ENCODE measurements around the gene CDH7.

The CDH7 gene

GRCh38 chr18:65749841-65750240 is 971 bp upstream of the CDH7 start:
- H3K4me3 ChIP-seq (ENCODE audit: low read depth in 1 of 2, low read length in 1 of 2): no peak overlapping the region
- no peaks in the 10 kb centered on the region for H3K36me3 ChIP-seq
- H3K27ac ChIP-seq: no peak overlapping the region
- TF ChIP-seq, protein P1, sequence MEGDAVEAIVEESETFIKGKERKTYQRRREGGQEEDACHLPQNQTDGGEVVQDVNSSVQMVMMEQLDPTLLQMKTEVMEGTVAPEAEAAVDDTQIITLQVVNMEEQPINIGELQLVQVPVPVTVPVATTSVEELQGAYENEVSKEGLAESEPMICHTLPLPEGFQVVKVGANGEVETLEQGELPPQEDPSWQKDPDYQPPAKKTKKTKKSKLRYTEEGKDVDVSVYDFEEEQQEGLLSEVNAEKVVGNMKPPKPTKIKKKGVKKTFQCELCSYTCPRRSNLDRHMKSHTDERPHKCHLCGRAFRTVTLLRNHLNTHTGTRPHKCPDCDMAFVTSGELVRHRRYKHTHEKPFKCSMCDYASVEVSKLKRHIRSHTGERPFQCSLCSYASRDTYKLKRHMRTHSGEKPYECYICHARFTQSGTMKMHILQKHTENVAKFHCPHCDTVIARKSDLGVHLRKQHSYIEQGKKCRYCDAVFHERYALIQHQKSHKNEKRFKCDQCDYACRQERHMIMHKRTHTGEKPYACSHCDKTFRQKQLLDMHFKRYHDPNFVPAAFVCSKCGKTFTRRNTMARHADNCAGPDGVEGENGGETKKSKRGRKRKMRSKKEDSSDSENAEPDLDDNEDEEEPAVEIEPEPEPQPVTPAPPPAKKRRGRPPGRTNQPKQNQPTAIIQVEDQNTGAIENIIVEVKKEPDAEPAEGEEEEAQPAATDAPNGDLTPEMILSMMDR (IDR thresholded peaks at IDR 0.05): no peak
- peaks cover 55% of the 10 kb centered on the region for H3K27me3 ChIP-seq
- H3K9me3 ChIP-seq: no peaks in the 10 kb centered on the region
- no peaks in the 10 kb centered on the region for H3K4me1 ChIP-seq (ENCODE audit: control insufficient read depth in 1 of 2, insufficient read depth in 1 of 2, low read depth in 1 of 2, low read length in 1 of 2)

- Histone ChIP-seq H3K9me3 (no peaks in the 10 kb centered on the region), H3K27me3 (peaks cover 55% of the 10 kb centered on the region), H3K4me3 (ENCODE audit: low read depth in 1 of 2, low read length in 1 of 2) (no peak overlapping the region), H3K27ac (no peak overlapping the region), H3K4me1 (ENCODE audit: control insufficient read depth in 1 of 2, insufficient read depth in 1 of 2, low read depth in 1 of 2, low read length in 1 of 2) (no peaks in the 10 kb centered on the region), H3K36me3 (no peaks in the 10 kb centered on the region)
- TF ChIP-seq, protein P1 (IDR thresholded peaks at IDR 0.05): no peak
These were observed 608 bp downstream of the CDH7 start for GRCh38 chr18:65751155-65752085.

DNA sequence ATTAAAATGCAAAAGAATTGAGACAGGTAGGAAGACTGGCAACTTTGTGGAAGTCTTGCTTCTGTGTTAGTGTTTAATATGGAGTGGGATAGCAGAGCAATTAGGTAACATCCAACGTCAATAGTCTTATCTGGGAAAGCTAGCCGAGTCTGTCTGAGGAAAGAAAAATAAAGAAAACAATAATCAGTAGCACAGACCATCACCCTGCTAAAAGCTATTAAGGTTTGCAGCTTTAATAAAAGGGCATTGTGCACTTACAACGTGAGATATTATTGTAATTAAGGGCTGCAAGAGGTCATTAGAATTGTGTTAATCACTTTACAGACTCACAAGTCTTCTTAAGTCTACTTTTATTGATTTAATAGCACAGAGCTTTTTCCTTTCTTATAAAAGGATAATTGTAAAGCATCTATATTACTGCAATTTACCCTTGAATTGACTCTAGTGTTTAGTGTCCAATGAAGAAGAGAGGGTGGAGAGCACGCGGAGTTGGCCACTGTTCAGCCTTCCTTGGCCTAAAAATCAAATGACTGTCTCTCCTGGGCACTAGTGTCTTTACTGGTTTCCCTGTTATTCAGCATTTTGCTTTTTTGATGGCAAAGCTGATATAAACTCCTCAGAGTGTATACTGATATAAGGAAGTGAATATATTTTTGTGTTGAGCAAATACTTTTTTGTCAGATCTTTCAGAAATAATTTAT is 2.0 kb downstream of the CDH7 start:
- H3K27ac ChIP-seq: no peak overlapping the region
- H3K4me1 ChIP-seq (ENCODE audit: control insufficient read depth in 1 of 2, insufficient read depth in 1 of 2, low read depth in 1 of 2, low read length in 1 of 2): no peaks in the 10 kb centered on the region
- H3K36me3 ChIP-seq: no peaks in the 10 kb centered on the region
- no peak overlapping the region for H3K4me3 ChIP-seq (ENCODE audit: low read depth in 1 of 2, low read length in 1 of 2)
- H3K9me3 ChIP-seq: no peaks in the 10 kb centered on the region
- TF ChIP-seq, protein P1 (IDR thresholded peaks at IDR 0.05): no peak
- H3K27me3 ChIP-seq: peaks cover 55% of the 10 kb centered on the region

- Histone ChIP-seq H3K36me3 (no peaks in the 10 kb centered on the region), H3K4me1 (ENCODE audit: control insufficient read depth in 1 of 2, insufficient read depth in 1 of 2, low read depth in 1 of 2, low read length in 1 of 2) (no peaks in the 10 kb centered on the region), H3K9me3 (no peaks in the 10 kb centered on the region), H3K27ac (no peak overlapping the region), H3K27me3 (peaks cover 51% of the 10 kb centered on the region), H3K4me3 (ENCODE audit: low read depth in 1 of 2, low read length in 1 of 2) (no peak overlapping the region)
- TF ChIP-seq, protein P1 (IDR thresholded peaks at IDR 0.05): no peak
These were observed 2.7 kb downstream of the CDH7 start for GRCh38 chr18:65753520-65753919.

DNA sequence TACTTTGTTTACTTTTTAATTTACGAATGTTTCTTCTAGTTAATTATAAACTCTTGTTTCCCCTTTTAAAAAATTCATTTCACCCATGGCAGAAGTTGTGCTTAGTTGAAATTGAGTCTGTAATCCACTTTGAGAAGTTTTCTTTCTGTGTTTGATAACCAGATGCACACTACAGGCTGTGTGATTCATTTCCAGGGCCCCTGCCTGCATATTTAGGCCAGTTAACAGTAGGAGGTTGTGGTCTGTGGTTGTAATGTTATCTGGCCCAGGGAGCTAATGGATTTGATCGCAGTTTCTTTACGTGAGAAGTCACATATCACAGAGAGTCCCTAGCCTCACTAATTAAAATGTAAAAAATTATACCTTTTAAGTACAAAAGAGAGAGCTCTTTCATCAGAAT is 3.3 kb downstream of the CDH7 start:
- TF ChIP-seq, protein P1 (IDR thresholded peaks at IDR 0.05): no peak
- no peaks in the 10 kb centered on the region for H3K4me1 ChIP-seq (ENCODE audit: control insufficient read depth in 1 of 2, insufficient read depth in 1 of 2, low read depth in 1 of 2, low read length in 1 of 2)
- H3K9me3 ChIP-seq: no peaks in the 10 kb centered on the region
- no peaks in the 10 kb centered on the region for H3K36me3 ChIP-seq
- H3K27ac ChIP-seq: no peak overlapping the region
- no peak overlapping the region for H3K4me3 ChIP-seq (ENCODE audit: low read depth in 1 of 2, low read length in 1 of 2)
- H3K27me3 ChIP-seq: peaks cover 45% of the 10 kb centered on the region

All from neutrophil (primary cell).